Measurements from ENCODE around the gene PKD2. TPM values are rescaled to one million over a fixed set of nuclear protein-coding genes. Genes with fewer than 3 reads are reported as not detected.

PKD2 gene
- total and polyA plus RNA-seq, 2 of the 4 experiments (the other 2 are of a cell fraction): 43.8 to 51.3 TPM

DNA sequence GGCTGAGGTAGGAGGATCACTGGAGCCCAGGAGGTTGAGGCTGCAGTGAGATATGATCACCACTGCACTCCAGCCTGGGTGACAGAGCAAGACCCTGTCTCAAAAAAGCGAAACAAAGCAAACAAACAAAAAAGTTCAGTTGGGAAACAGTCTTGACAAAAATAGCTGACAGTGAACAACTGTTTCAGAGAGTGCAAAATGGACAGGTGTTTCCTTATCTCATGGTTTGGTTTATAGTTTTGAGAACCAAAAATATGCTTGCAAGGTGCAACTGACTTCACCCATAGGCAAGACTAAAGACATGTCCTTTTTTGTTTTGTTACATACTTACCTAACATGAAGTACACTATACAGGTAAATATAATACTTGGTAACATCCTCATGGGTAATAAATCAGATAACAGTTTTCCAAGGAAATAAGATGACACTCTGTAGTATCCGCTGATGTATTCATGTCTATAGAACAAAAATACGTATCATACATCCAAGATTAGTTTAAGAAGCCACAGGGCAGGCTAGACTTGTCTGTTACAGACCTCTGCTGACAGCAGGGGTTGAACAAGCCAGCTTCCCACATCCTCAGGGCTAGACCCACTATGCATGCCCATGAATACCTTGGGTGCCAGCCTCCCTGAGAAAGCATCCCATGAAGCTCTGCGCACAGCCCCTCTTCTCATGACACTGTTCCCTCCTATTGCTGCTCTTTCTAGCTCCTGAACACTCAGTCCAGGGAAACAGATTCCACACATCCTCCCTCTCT, 91.7 kb downstream of the PKD2 start (continued):
- no peak for TF ChIP-seq CEBPB (IDR thresholded peaks at IDR 0.05; ENCODE audit: low read depth, low read length)

DNA sequence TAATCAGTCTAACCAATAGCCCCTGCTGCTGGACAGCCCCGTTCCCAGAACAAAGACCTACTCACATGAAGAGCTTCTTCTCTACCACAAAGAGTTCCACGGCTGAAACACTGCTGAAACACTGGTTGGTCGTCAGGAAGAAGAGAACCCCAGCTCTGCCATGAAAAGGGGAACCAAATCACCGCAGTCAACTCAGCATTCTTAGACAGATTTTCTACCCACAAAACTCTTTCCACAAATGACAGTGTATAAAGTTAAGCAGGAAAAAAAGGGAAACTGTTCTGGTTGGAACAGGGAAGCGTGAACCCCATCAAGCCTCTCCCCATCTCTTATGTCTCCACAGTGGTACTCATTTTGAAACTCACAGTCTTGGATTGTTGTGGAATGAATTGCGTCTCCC, 93.7 kb downstream of the PKD2 start:
- Histone ChIP-seq H4K5ac (ENCODE audit: low read depth, low read length) (no peak overlapping the region), H3K36me3 (ENCODE audit: control insufficient read depth, insufficient read depth, low read length) (no peaks in the 10 kb centered on the region), H3K4ac (ENCODE audit: low read depth, low read length) (no peak overlapping the region), H3K79me1 (ENCODE audit: low read depth in 1 of 2, low read length in 2 of 2) (no peaks in the 10 kb centered on the region), H3K9me1 (ENCODE audit: insufficient read depth, low read length) (0 out of 2 replicates have a peak, but pooled peaks cover 5% of the 10 kb centered on the region), H4K8ac (ENCODE audit: low read depth in 2 of 2, low read length in 2 of 2) (no peak overlapping the region), H2BK120ac (ENCODE audit: low read depth, low read length) (no peak overlapping the region), H2BK20ac (ENCODE audit: low read depth, low read length) (no peak overlapping the region), H3K23ac (ENCODE audit: low read depth, low read length) (no peak overlapping the region), H3K4me2 (ENCODE audit: low read depth, low read length) (no peak overlapping the region), H3K56ac (ENCODE audit: extremely low read depth, insufficient read depth, low read length) (no peak overlapping the region), H2AK5ac (ENCODE audit: low read depth, low read length) (no peak overlapping the region; the same call in 1 of the 2 replicates), H3K4me1 (ENCODE audit: control insufficient read depth, insufficient read depth, low read length) (peaks cover 3% of the 10 kb centered on the region; the same call in 1 of the 2 replicates), H2BK15ac (ENCODE audit: low read depth, low read length) (no peak overlapping the region), H3K27me3 (ENCODE audit: control insufficient read depth, insufficient read depth, low read length) (no peaks in the 10 kb centered on the region), H2AK9ac (replicated peaks; ENCODE audit: low read depth, low read length, poor library complexity) (no peak overlapping the region), H3K14ac (replicated peaks; ENCODE audit: low read depth, low read length) (no peak overlapping the region), H4K91ac (ENCODE audit: insufficient read depth, low read depth, low read length) (no peak overlapping the region), H2AFZ (replicated peaks; ENCODE audit: low read length, poor library complexity) (no peak overlapping the region), H3K27ac (ENCODE audit: insufficient read depth, low read length) (no peak overlapping the region), H3K18ac (ENCODE audit: low read depth, low read length) (no peak overlapping the region), H3K9ac (ENCODE audit: low read depth, low read length) (no peak overlapping the region), H3K9me3 (ENCODE audit: control insufficient read depth, insufficient read depth, low read length) (no peaks in the 10 kb centered on the region), H3K4me3 (ENCODE audit: insufficient read depth, low read depth, low read length) (no peak overlapping the region), H2BK5ac (ENCODE audit: low read depth, low read length, poor library complexity, severe bottlenecking) (no peak overlapping the region), H4K20me1 (ENCODE audit: insufficient read depth, low read length) (no peaks in the 10 kb centered on the region)
- POLR2A ChIA-PET (ENCODE audit: unreplicated experiment): no interaction called here
- DNase-seq (no peak), ATAC-seq (ENCODE audit: low read depth) (no peak)
- in situ Hi-C loops (cut with MboI; ENCODE audit: low sequenced_read_pairs) (no loop called here), dilution Hi-C loops (cut with HindIII; ENCODE audit: low sequenced_read_pairs, unreplicated experiment) (no loop called here), intact Hi-C loops (cut with micrococcal nuclease) (no loop called here)
- WGBS, 2 experiments (ENCODE audit: extremely low coverage in 2 of 2, insufficient read length in 1 of 2): 90% methylated on average over 1 of the region's 6 CpGs; no CpG with 5 or more reads in 1 of the 2 experiments
- CTCF ChIA-PET: no interaction called here
- TF ChIP-seq MXI1 (IDR thresholded peaks at IDR 0.05; ENCODE audit: borderline replicate concordance, low read depth, low read length) (no peak), NFE2L2 (IDR thresholded peaks at IDR 0.05; ENCODE audit: low read depth, low read length) (no peak), SMC3 (IDR thresholded peaks at IDR 0.05; ENCODE audit: low read depth, low read length) (no peak), CHD1 (IDR thresholded peaks at IDR 0.05; ENCODE audit: low read depth, low read length) (no peak), RCOR1 (IDR thresholded peaks at IDR 0.05; ENCODE audit: insufficient replicate concordance, low read length) (no peak), MAZ (IDR thresholded peaks at IDR 0.05; ENCODE audit: borderline replicate concordance, low read depth, low read length) (no peak), CEBPB (IDR thresholded peaks at IDR 0.05; ENCODE audit: low read depth, low read length) (no peak)
- TF ChIP-seq, protein P1, sequence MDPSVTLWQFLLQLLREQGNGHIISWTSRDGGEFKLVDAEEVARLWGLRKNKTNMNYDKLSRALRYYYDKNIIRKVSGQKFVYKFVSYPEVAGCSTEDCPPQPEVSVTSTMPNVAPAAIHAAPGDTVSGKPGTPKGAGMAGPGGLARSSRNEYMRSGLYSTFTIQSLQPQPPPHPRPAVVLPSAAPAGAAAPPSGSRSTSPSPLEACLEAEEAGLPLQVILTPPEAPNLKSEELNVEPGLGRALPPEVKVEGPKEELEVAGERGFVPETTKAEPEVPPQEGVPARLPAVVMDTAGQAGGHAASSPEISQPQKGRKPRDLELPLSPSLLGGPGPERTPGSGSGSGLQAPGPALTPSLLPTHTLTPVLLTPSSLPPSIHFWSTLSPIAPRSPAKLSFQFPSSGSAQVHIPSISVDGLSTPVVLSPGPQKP (IDR thresholded peaks at IDR 0.05; ENCODE audit: borderline replicate concordance, low read depth, low read length): no peak
- TF ChIP-seq, protein P2, sequence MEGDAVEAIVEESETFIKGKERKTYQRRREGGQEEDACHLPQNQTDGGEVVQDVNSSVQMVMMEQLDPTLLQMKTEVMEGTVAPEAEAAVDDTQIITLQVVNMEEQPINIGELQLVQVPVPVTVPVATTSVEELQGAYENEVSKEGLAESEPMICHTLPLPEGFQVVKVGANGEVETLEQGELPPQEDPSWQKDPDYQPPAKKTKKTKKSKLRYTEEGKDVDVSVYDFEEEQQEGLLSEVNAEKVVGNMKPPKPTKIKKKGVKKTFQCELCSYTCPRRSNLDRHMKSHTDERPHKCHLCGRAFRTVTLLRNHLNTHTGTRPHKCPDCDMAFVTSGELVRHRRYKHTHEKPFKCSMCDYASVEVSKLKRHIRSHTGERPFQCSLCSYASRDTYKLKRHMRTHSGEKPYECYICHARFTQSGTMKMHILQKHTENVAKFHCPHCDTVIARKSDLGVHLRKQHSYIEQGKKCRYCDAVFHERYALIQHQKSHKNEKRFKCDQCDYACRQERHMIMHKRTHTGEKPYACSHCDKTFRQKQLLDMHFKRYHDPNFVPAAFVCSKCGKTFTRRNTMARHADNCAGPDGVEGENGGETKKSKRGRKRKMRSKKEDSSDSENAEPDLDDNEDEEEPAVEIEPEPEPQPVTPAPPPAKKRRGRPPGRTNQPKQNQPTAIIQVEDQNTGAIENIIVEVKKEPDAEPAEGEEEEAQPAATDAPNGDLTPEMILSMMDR (conservative IDR thresholded peaks at IDR 0.05; ENCODE audit: low read depth, low read length): no peak
- no TSS peak for BruUV-seq (replicated peaks)

Measured in IMR-90 (cell line).